Panc1 (cell line): ENCODE measurements around the gene DUOX1.

Experiments used
- POLR2AphosphoS5 ChIP-seq: IDR thresholded peaks from 2 replicates; pipeline ENCODE4 v1.6.1; 2012; ENCODE audit warnings: mild to moderate bottlenecking, low read depth, low read length, moderate library complexity
- SIN3A ChIP-seq: IDR thresholded peaks from 2 replicates; pipeline ENCODE4 v1.6.1; 2012; ENCODE audit warnings: low read depth, mild to moderate bottlenecking, low read length, moderate library complexity, borderline replicate concordance; ENCODE audit not compliant: insufficient read depth
- TCF7L2 ChIP-seq: IDR thresholded peaks from 2 replicates; pipeline ENCODE4 v1.6.1; 2011; ENCODE audit warnings: mild to moderate bottlenecking, low read depth, low read length, inconsistent platforms
- TF ChIP-seq, protein P1 (sequence below): fragments of 450-650 bp; IDR thresholded peaks from 2 replicates; pipeline ENCODE4 v1.5.1; 2017; ENCODE audit warnings: mild to moderate bottlenecking
- TF ChIP-seq, protein P2 (sequence below), 2 experiments: IDR thresholded peaks; 2 replicates each; pipeline ENCODE4 v1.6.1; 2011 to 2012; ENCODE audit warnings: low read depth in 2 of 2, control low read depth in 1 of 2, low read length in 1 of 2, mild to moderate bottlenecking in 1 of 2, moderate library complexity in 1 of 2; ENCODE audit not compliant: insufficient read depth in 1 of 2

DNA sequence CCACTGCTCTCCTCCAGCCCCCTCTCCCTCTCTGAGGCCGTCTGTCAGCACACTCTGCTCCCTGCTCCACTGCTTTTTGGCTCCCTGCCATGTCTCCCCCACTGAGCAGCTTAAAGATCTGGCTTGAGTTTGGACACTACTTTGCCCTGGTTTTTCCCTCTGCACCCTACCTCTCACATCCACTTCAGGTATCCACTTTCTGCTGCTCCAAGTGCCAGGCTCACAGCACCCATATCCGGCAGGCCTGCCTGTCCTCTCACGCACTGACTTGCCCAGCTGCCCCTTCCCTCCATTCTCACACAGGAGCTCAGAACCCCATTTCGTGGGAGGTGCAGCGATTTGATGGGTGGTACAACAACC lies 3.7 kb downstream of the DUOX1 start:
- TF ChIP-seq, protein P1, sequence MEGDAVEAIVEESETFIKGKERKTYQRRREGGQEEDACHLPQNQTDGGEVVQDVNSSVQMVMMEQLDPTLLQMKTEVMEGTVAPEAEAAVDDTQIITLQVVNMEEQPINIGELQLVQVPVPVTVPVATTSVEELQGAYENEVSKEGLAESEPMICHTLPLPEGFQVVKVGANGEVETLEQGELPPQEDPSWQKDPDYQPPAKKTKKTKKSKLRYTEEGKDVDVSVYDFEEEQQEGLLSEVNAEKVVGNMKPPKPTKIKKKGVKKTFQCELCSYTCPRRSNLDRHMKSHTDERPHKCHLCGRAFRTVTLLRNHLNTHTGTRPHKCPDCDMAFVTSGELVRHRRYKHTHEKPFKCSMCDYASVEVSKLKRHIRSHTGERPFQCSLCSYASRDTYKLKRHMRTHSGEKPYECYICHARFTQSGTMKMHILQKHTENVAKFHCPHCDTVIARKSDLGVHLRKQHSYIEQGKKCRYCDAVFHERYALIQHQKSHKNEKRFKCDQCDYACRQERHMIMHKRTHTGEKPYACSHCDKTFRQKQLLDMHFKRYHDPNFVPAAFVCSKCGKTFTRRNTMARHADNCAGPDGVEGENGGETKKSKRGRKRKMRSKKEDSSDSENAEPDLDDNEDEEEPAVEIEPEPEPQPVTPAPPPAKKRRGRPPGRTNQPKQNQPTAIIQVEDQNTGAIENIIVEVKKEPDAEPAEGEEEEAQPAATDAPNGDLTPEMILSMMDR, result no peak
- TF ChIP-seq, protein P2, sequence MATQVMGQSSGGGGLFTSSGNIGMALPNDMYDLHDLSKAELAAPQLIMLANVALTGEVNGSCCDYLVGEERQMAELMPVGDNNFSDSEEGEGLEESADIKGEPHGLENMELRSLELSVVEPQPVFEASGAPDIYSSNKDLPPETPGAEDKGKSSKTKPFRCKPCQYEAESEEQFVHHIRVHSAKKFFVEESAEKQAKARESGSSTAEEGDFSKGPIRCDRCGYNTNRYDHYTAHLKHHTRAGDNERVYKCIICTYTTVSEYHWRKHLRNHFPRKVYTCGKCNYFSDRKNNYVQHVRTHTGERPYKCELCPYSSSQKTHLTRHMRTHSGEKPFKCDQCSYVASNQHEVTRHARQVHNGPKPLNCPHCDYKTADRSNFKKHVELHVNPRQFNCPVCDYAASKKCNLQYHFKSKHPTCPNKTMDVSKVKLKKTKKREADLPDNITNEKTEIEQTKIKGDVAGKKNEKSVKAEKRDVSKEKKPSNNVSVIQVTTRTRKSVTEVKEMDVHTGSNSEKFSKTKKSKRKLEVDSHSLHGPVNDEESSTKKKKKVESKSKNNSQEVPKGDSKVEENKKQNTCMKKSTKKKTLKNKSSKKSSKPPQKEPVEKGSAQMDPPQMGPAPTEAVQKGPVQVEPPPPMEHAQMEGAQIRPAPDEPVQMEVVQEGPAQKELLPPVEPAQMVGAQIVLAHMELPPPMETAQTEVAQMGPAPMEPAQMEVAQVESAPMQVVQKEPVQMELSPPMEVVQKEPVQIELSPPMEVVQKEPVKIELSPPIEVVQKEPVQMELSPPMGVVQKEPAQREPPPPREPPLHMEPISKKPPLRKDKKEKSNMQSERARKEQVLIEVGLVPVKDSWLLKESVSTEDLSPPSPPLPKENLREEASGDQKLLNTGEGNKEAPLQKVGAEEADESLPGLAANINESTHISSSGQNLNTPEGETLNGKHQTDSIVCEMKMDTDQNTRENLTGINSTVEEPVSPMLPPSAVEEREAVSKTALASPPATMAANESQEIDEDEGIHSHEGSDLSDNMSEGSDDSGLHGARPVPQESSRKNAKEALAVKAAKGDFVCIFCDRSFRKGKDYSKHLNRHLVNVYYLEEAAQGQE (IDR thresholded peaks at IDR 0.05; ENCODE audit: insufficient read depth in 1 of 2, low read depth in 2 of 2, low read length in 1 of 2), result no peak
- TF ChIP-seq POLR2AphosphoS5 (no peak), TCF7L2 (no peak), SIN3A (no peak)
